Fibroblast of lung (primary cell): ENCODE data around the gene BANF1. TPM values are rescaled to one million over a fixed set of nuclear protein-coding genes. Genes with fewer than 3 reads are reported as not detected.
A peak's percentile ranks its signal among the peaks of the same experiment; 100 is the strongest.

Source experiments
- DNase-seq, 2 donors: peaks; one replicate each; pipeline versions ENCODE4 v3.0.0 to v3.0.0-alpha.2; 2010; ENCODE audit warnings: low read depth in 2 of 2
- H2AFZ ChIP-seq: 2 replicates; pipeline ENCODE4 v1.5.1; 2012; ENCODE audit warnings: low read length, control low read depth, inconsistent platforms
- H3K27ac ChIP-seq: 2 replicates; pipeline ENCODE4 v1.5.1; 2011; ENCODE audit warnings: low read length, control low read depth; ENCODE audit not compliant: insufficient read depth
- H3K27me3 ChIP-seq: 2 replicates; pipeline ENCODE4 v1.5.1; 2011; ENCODE audit warnings: mild to moderate bottlenecking, low read length; ENCODE audit not compliant: control insufficient read depth, insufficient read depth
- H3K36me3 ChIP-seq: 2 replicates; pipeline ENCODE4 v1.5.1; 2011; ENCODE audit warnings: low read length; ENCODE audit not compliant: control insufficient read depth, insufficient read depth
- H3K4me1 ChIP-seq: 2 replicates; pipeline ENCODE4 v1.5.1; 2011; ENCODE audit warnings: low read length; ENCODE audit not compliant: control insufficient read depth, insufficient read depth; ENCODE audit errors: extremely low read depth
- H3K4me2 ChIP-seq: 2 replicates; pipeline ENCODE4 v1.5.1; 2011; ENCODE audit warnings: low read length, control low read depth; ENCODE audit not compliant: insufficient read depth; ENCODE audit errors: extremely low read depth
- H3K4me3 ChIP-seq, 4 experiments: fragments of 200-600 bp in 1 of 4; sonication (generic) in 1 of 4; replicated peaks in 1 of 4; 2 replicates each; pipeline ENCODE4 v1.5.1; 2011 to 2016; ENCODE audit warnings: low read length in 4 of 4, low read depth in 3 of 4, mild to moderate bottlenecking in 3 of 4, control low read depth in 2 of 4, inconsistent platforms in 1 of 4, mixed read lengths in 1 of 4; ENCODE audit not compliant: insufficient read depth in 1 of 4; ENCODE audit errors: control extremely low read depth in 1 of 4
- H3K79me2 ChIP-seq: 2 replicates; pipeline ENCODE4 v1.5.1; 2012; ENCODE audit warnings: mild to moderate bottlenecking, low read length, inconsistent platforms; ENCODE audit not compliant: control insufficient read depth, insufficient read depth
- H3K9ac ChIP-seq: 2 replicates; pipeline ENCODE4 v1.5.1; 2011; ENCODE audit warnings: mild to moderate bottlenecking, low read length, control low read depth; ENCODE audit not compliant: insufficient read depth
- H3K9me3 ChIP-seq: 2 replicates; pipeline ENCODE4 v1.5.1; 2012; ENCODE audit warnings: low read depth, low read length; ENCODE audit not compliant: control insufficient read depth, insufficient read depth
- H4K20me1 ChIP-seq: 2 replicates; pipeline ENCODE4 v1.5.1; 2011; ENCODE audit warnings: low read length; ENCODE audit not compliant: control insufficient read depth, insufficient read depth; ENCODE audit errors: extremely low read depth
- CTCF ChIP-seq, 2 donors: IDR thresholded peaks in 1 of 2; conservative IDR thresholded peaks in 1 of 2; 1 replicate in 1 of 2; 2 replicates in 1 of 2; pipeline ENCODE4 v1.5.1; 2011 to 2012; ENCODE audit warnings: low read length in 2 of 2, control low read depth in 1 of 2, inconsistent platforms in 1 of 2, low read depth in 1 of 2, mild to moderate bottlenecking in 1 of 2
- EZH2 ChIP-seq: IDR thresholded peaks from 2 replicates; pipeline ENCODE4 v1.5.1; 2012; ENCODE audit warnings: low read length, control low read depth, mild to moderate bottlenecking; ENCODE audit errors: missing control alignments
- polyA plus RNA-seq, 2 donors: library from polyadenylated mRNA; depleted of rRNA in 1 of 2; stranded (reverse) in 1 of 2; unstranded in 1 of 2; fragments of >200 nt; gene quantifications; 2 replicates each; pipeline ENCODE4 v1.2.1, GENCODE V29; 2011 to 2012; ENCODE audit warnings: missing spikeins in 1 of 2
- total RNA-seq: library from RNA; depleted of rRNA; stranded (reverse); fragments of >200 nt; gene quantifications from 2 replicates; pipeline ENCODE4 v1.2.1, GENCODE V29; 2014

The BANF1 gene
- total and polyA plus RNA-seq, 2 donors (not counting 1 experiment from before 2014, with no cell fraction given): 19.0 to 156 TPM

GRCh38 chr11:65972116-65972515 is 30.2 kb upstream of the BANF1 start:
- H3K27me3 ChIP-seq: no peaks in the 10 kb centered on the region
- no peaks in the 10 kb centered on the region for H3K9me3 ChIP-seq
- TF ChIP-seq EZH2 (no peak), CTCF (conservative IDR thresholded peaks at IDR 0.05 in 1 of 2, IDR thresholded peaks at IDR 0.05 in 1 of 2; ENCODE audit: low read depth in 1 of 2, low read length in 2 of 2) (no peak)
- no peak overlapping the region for H3K4me3 ChIP-seq
- H3K9ac ChIP-seq: no peak overlapping the region
- no peak for DNase-seq
- no peak overlapping the region for H2AFZ ChIP-seq
- peaks cover 4% of the 10 kb centered on the region for H3K4me1 ChIP-seq
- no peak overlapping the region for H3K4me2 ChIP-seq
- H4K20me1 ChIP-seq: no peaks in the 10 kb centered on the region
- H3K79me2 ChIP-seq: no peaks in the 10 kb centered on the region
- H3K36me3 ChIP-seq: peaks cover 15% of the 10 kb centered on the region
- no peak overlapping the region for H3K27ac ChIP-seq

GRCh38 chr11:65973439-65974110 is 28.7 kb upstream of the BANF1 start:
- H3K36me3 ChIP-seq: peaks cover 20% of the 10 kb centered on the region
- peak; percentile 22 to 58 for DNase-seq
- no peak overlapping the region for H3K4me2 ChIP-seq
- H3K27ac ChIP-seq: no peak overlapping the region
- H3K79me2 ChIP-seq: no peaks in the 10 kb centered on the region
- no peaks in the 10 kb centered on the region for H3K27me3 ChIP-seq
- no peaks in the 10 kb centered on the region for H4K20me1 ChIP-seq
- no peak overlapping the region for H3K9ac ChIP-seq
- H3K4me1 ChIP-seq: peaks cover 4% of the 10 kb centered on the region
- TF ChIP-seq CTCF (conservative IDR thresholded peaks at IDR 0.05 in 1 of 2, IDR thresholded peaks at IDR 0.05 in 1 of 2; ENCODE audit: low read depth in 1 of 2, low read length in 2 of 2) (no peak), EZH2 (no peak)
- H3K4me3 ChIP-seq: no peak overlapping the region
- no peaks in the 10 kb centered on the region for H3K9me3 ChIP-seq
- H2AFZ ChIP-seq: no peak overlapping the region

- H3K4me1 ChIP-seq: peaks cover 4% of the 10 kb centered on the region
- no peaks in the 10 kb centered on the region for H3K9me3 ChIP-seq
- H4K20me1 ChIP-seq: no peaks in the 10 kb centered on the region
- no peaks in the 10 kb centered on the region for H3K27me3 ChIP-seq
- no peak for DNase-seq
- H3K79me2 ChIP-seq: no peaks in the 10 kb centered on the region
- no peak overlapping the region for H3K4me2 ChIP-seq
- H3K27ac ChIP-seq: no peak overlapping the region
- TF ChIP-seq CTCF (conservative IDR thresholded peaks at IDR 0.05 in 1 of 2, IDR thresholded peaks at IDR 0.05 in 1 of 2; ENCODE audit: low read depth in 1 of 2, low read length in 2 of 2) (no peak), EZH2 (no peak)
- H3K36me3 ChIP-seq: peaks cover 16% of the 10 kb centered on the region
- no peak overlapping the region for H2AFZ ChIP-seq
- no peak overlapping the region for H3K4me3 ChIP-seq
- H3K9ac ChIP-seq: no peak overlapping the region
These were observed 26.5 kb upstream of the BANF1 start for GRCh38 chr11:65975771-65976170.
